Suprapubic skin (tissue), 3 donors: ENCODE measurements around the gene TUBB2A.

Experiments used
- EP300 ChIP-seq: sonication (generic); formaldehyde crosslinking; IDR thresholded peaks from one replicate; pipeline ENCODE4 v1.6.1; 2017; ENCODE audit warnings: antibody characterized with exemption
- POLR2A ChIP-seq, 2 donors: fragments of 450-650 bp; IDR thresholded peaks; one replicate each; pipeline ENCODE4 v1.6.1; 2017; ENCODE audit warnings: antibody characterized with exemption in 2 of 2, mild to moderate bottlenecking in 2 of 2, moderate library complexity in 2 of 2
- TF ChIP-seq, protein P1 (sequence below), 2 donors: fragments of 200-600 bp in 1 of 2; fragments of 450-650 bp in 1 of 2; sonication (generic) in 1 of 2; IDR thresholded peaks; one replicate each; pipeline ENCODE4 v1.5.1; 2016 to 2019; ENCODE audit warnings: antibody characterized with exemption in 2 of 2, mild to moderate bottlenecking in 1 of 2, moderate library complexity in 1 of 2

DNA sequence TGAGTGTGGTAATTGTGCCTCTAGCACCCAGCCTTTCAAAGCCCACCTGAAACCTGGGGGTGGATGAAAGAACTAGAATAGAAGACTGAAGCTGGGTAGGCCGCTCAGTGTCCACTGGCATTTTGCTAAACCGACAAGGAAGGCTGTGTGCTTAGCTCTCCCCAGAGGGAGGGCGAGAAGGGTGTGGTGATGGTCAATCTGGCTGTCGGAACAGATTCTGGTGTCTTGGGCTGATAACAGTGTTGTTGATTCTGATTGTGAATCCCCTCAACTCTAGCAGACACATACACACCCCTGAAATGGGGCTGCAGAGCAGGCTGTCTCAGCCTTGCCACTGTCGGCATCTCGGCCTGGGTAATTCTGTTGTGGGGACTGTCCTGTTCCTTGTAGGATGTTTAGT lies 43.0 kb downstream of the TUBB2A start:
- TF ChIP-seq, protein P1, sequence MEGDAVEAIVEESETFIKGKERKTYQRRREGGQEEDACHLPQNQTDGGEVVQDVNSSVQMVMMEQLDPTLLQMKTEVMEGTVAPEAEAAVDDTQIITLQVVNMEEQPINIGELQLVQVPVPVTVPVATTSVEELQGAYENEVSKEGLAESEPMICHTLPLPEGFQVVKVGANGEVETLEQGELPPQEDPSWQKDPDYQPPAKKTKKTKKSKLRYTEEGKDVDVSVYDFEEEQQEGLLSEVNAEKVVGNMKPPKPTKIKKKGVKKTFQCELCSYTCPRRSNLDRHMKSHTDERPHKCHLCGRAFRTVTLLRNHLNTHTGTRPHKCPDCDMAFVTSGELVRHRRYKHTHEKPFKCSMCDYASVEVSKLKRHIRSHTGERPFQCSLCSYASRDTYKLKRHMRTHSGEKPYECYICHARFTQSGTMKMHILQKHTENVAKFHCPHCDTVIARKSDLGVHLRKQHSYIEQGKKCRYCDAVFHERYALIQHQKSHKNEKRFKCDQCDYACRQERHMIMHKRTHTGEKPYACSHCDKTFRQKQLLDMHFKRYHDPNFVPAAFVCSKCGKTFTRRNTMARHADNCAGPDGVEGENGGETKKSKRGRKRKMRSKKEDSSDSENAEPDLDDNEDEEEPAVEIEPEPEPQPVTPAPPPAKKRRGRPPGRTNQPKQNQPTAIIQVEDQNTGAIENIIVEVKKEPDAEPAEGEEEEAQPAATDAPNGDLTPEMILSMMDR (IDR thresholded peaks at IDR 0.05), result no peak
- TF ChIP-seq POLR2A (IDR thresholded peaks at IDR 0.05) (no peak), EP300 (no peak)
